Hepatocyte (in vitro differentiated cells): ENCODE measurements around the gene PKDREJ. TPM values are rescaled to one million over a fixed set of nuclear protein-coding genes. Genes with fewer than 3 reads are reported as not detected.

Experiments
- DNase-seq: peaks from one replicate; pipeline ENCODE4 v3.0.0-alpha.2; 2016; ENCODE audit warnings: low spot score
- H2AFZ ChIP-seq: fragments of 200-600 bp; sonication (generic); 2 replicates; pipeline ENCODE4 v1.6.0; 2016; ENCODE audit warnings: antibody characterized with exemption, mild to moderate bottlenecking
- H3K27ac ChIP-seq: fragments of 200-600 bp; sonication (generic); 2 replicates; pipeline ENCODE4 v1.5.1; 2016; ENCODE audit warnings: mild to moderate bottlenecking
- H3K27me3 ChIP-seq: fragments of 200-600 bp; sonication (generic); 2 replicates; pipeline ENCODE4 v1.6.1; 2016
- H3K36me3 ChIP-seq: fragments of 200-600 bp; sonication (generic); replicated peaks from 2 replicates; pipeline ENCODE4 v1.5.1; 2016; ENCODE audit warnings: low read depth; ENCODE audit not compliant: insufficient read depth
- H3K4me1 ChIP-seq: fragments of 200-600 bp; sonication (generic); 2 replicates; pipeline ENCODE4 v1.5.1; 2016; ENCODE audit warnings: mild to moderate bottlenecking, moderate library complexity; ENCODE audit not compliant: insufficient read depth
- H3K4me2 ChIP-seq: fragments of 200-600 bp; sonication (generic); 2 replicates; pipeline ENCODE4 v1.6.0; 2016
- H3K4me3 ChIP-seq: fragments of 200-600 bp; sonication (generic); 2 replicates; pipeline ENCODE4 v1.5.1; 2016; ENCODE audit warnings: mild to moderate bottlenecking
- H3K79me2 ChIP-seq: fragments of 200-600 bp; sonication (generic); 2 replicates; pipeline ENCODE4 v1.6.0; 2017; ENCODE audit warnings: mild to moderate bottlenecking
- H3K9me2 ChIP-seq: fragments of 200-600 bp; sonication (generic); replicated peaks from 2 replicates; pipeline ENCODE4 v1.6.0; 2017; ENCODE audit warnings: mild to moderate bottlenecking; ENCODE audit not compliant: insufficient read depth
- H3K9me3 ChIP-seq: fragments of 200-600 bp; sonication (generic); 2 replicates; pipeline ENCODE4 v1.5.1; 2016; ENCODE audit warnings: low read depth, mild to moderate bottlenecking
- H4K20me1 ChIP-seq: fragments of 200-600 bp; sonication (generic); 2 replicates; pipeline ENCODE4 v1.6.0; 2016; ENCODE audit warnings: mild to moderate bottlenecking; ENCODE audit not compliant: insufficient read depth, poor library complexity, severe bottlenecking
- EZH2 ChIP-seq: fragments of 200-600 bp; sonication (generic); IDR thresholded peaks from 2 replicates; pipeline ENCODE4 v1.6.1; 2016; ENCODE audit warnings: antibody characterized with exemption, mild to moderate bottlenecking, borderline replicate concordance
- EZH2phosphoT487 ChIP-seq: fragments of 200-600 bp; sonication (generic); IDR thresholded peaks from one replicate; pipeline ENCODE4 v1.6.1; 2018; ENCODE audit warnings: antibody characterized with exemption, mild to moderate bottlenecking, low read depth, moderate library complexity; ENCODE audit not compliant: unreplicated experiment, severe bottlenecking
- WGBS: methylation state at CpG from one replicate; pipeline ENCODE4 v1.1.6; 2016; ENCODE audit warnings: low lambda C conversion rate; ENCODE audit errors: missing lambda C conversion rate; 5-methylcytosine and 5-hydroxymethylcytosine counted together
- polyA plus RNA-seq: library from polyadenylated mRNA; unstranded; fragments of >200 nt; fragmentation: Nextera tagmentation; extraction: Ambion mirVana; gene quantifications from 2 replicates; pipeline ENCODE4 v1.2.1, GENCODE V29; 2016
- total RNA-seq: library from RNA; depleted of rRNA; stranded (reverse); fragments of >200 nt; gene quantifications from 2 replicates; pipeline ENCODE4 v1.2.3, GENCODE V29; 2014
- TF ChIP-seq, protein P1 (sequence below): fragments of 200-600 bp; sonication (generic); IDR thresholded peaks from 2 replicates; pipeline ENCODE4 v1.5.1; 2016; ENCODE audit warnings: antibody characterized with exemption, mild to moderate bottlenecking; ENCODE audit not compliant: poor library complexity

The PKDREJ gene
- total and polyA plus RNA-seq, 2 experiments from 2014 or later: 0.16 TPM; not detected in 1

DNA sequence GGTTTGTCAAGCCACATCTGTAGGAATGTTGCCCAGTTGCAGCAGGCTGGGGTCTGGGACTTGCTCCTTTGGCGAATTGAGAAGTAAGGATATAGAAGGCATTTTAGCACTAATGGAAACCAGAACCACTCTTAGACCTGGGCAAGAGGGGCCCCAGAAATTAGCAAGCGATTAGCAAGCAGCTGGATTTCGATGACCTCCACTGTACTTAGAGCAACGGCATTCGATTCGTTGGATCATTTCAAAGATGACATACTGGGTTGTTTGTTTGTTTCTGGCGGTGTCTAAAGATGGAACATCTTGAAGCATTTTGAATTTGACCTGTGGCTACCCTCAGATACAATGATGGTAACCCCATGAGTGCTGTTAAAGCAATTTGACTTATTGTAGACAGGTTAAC, 11.9 kb downstream of the PKDREJ start:
- Histone ChIP-seq H3K4me2 (peak overlapping the region; percentile 99), H3K27me3 (no peaks in the 10 kb centered on the region), H3K9me3 (no peaks in the 10 kb centered on the region), H3K9me2 (no peaks in the 10 kb centered on the region), H3K36me3 (no peaks in the 10 kb centered on the region), H3K4me3 (no peak overlapping the region), H3K4me1 (peaks cover 6% of the 10 kb centered on the region), H4K20me1 (no peaks in the 10 kb centered on the region), H2AFZ (no peak overlapping the region), H3K27ac (no peak overlapping the region), H3K79me2 (peaks cover 6% of the 10 kb centered on the region)
- WGBS: 88% methylated on average over 7 of the region's 7 CpGs
- no peak for DNase-seq
- TF ChIP-seq, protein P1, sequence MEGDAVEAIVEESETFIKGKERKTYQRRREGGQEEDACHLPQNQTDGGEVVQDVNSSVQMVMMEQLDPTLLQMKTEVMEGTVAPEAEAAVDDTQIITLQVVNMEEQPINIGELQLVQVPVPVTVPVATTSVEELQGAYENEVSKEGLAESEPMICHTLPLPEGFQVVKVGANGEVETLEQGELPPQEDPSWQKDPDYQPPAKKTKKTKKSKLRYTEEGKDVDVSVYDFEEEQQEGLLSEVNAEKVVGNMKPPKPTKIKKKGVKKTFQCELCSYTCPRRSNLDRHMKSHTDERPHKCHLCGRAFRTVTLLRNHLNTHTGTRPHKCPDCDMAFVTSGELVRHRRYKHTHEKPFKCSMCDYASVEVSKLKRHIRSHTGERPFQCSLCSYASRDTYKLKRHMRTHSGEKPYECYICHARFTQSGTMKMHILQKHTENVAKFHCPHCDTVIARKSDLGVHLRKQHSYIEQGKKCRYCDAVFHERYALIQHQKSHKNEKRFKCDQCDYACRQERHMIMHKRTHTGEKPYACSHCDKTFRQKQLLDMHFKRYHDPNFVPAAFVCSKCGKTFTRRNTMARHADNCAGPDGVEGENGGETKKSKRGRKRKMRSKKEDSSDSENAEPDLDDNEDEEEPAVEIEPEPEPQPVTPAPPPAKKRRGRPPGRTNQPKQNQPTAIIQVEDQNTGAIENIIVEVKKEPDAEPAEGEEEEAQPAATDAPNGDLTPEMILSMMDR: no peak
- TF ChIP-seq EZH2phosphoT487 (no peak), EZH2 (no peak)

DNA sequence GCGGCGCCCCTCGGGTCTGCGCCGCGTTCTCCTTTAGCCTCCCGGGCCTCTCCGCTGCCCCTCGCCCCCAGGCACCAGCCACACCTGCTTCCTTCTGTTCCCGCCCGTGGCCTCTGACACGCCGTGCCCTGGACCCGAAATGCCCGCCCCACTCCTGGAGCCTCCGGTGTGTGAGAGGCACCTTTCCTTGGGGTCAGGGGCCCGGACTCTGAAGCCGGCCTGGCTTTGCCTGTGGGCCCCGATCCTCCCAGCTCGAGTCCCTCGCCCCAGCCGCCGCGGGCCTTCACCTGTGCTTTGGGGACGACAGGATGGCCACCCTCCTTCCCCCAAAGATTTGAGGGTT, 12.4 kb downstream of the PKDREJ start:
- Histone ChIP-seq H3K9me3 (no peaks in the 10 kb centered on the region), H2AFZ (peak overlapping the region; percentile 98), H3K4me1 (peaks cover 6% of the 10 kb centered on the region), H3K36me3 (no peaks in the 10 kb centered on the region), H3K27me3 (no peaks in the 10 kb centered on the region), H3K27ac (peak overlapping the region; percentile 88), H4K20me1 (no peaks in the 10 kb centered on the region), H3K79me2 (peaks cover 6% of the 10 kb centered on the region), H3K4me2 (peak overlapping the region; percentile 99), H3K4me3 (peak overlapping the region; percentile 88), H3K9me2 (no peaks in the 10 kb centered on the region)
- TF ChIP-seq EZH2phosphoT487 (no peak), EZH2 (no peak)
- TF ChIP-seq, protein P1: no peak
- no peak for DNase-seq
- WGBS: 74% methylated on average over 25 of the region's 25 CpGs

GRCh38 chr22:46250035-46250782, 12.9 kb downstream of the PKDREJ start, which contains the start of gene CDPF1:
Gene CDPF1, minus strand, starts transcription at chr22:46250293. Its CDS starts 2,009 bp downstream, at chr22:46248284.
- Histone ChIP-seq H3K4me2 (peak within 1 kb of the TSS; percentile 99), H4K20me1 (no peaks in the 10 kb centered on the region), H3K27ac (peak within 1 kb of the TSS; percentile 88), H3K36me3 (no peaks in the 10 kb centered on the region), H3K4me3 (peak within 1 kb of the TSS; percentile 88), H3K27me3 (no peaks in the 10 kb centered on the region), H3K9me2 (no peaks in the 10 kb centered on the region), H3K79me2 (peaks cover 6% of the 10 kb centered on the region), H3K4me1 (peaks cover 6% of the 10 kb centered on the region), H3K9me3 (no peaks in the 10 kb centered on the region), H2AFZ (peak within 1 kb of the TSS; percentile 98)
- WGBS: 5% methylated on average over 76 of the region's 89 CpGs
- TF ChIP-seq, protein P1: no peak
- TF ChIP-seq EZH2phosphoT487 (no peak), EZH2 (no peak)
- peak; percentile 93 for DNase-seq
